GM18520 (cell line): ENCODE data around the gene BRIX1.
A peak's percentile ranks its signal among the peaks of the same experiment; 100 is the strongest.
"Not testable (repeated sequence)": the region's sequence is repeated elsewhere in the genome, so short reads cannot be mapped to it uniquely, and the experiment has no call there.

Source experiments
- ATAC-seq: cut with Tn5 transposase; IDR thresholded peaks from one replicate; pipeline ENCODE4 v1.9.1; 2021; ENCODE audit not compliant: unreplicated experiment

The BRIX1 gene

DNA sequence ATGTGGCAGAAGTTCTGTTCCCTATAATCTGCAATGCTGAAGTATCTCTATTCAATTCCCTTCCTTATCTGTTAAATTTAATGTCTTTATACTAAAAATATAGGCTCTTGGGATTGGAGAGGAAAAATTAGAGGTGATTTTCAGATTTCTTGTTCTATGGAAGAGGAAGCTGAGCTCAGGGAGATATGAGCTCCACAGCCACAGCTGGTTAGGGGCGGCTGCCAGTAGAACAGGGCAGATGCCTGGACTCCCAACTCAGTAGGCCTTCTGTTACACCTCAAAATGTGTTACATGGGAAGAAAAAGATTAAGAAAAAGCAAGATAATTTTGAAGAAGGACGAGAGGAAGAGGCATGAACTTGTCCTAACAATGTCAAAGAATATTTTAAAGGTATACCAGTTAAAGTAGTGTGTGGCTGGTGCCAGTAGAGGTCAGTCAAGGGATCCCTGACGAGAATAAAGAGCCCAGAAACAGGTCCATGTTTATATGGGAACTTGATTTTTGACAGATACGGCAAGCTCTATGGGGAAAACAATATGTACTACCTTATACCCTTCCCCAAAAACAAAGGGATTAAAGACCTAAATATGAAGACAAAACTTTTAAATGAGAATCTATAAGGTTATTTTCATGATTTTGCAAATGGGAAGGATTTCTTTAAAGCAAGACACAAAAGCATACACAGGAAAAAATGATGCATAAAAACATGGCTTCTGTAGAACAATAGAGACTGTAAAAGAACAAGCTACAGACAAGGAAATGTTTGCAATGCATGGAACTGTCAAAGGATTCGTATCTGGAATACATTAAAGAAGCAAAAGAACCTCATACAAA, 42.6 kb downstream of the BRIX1 start:
- ATAC-seq: no peak

- ATAC-seq: peak; percentile 83
These were observed 43.8 kb downstream of the BRIX1 start for GRCh38 chr5:34959323-34959722.

GRCh38 chr5:34967540-34967939, 52.0 kb downstream of the BRIX1 start:
- ATAC-seq: no peak

DNA sequence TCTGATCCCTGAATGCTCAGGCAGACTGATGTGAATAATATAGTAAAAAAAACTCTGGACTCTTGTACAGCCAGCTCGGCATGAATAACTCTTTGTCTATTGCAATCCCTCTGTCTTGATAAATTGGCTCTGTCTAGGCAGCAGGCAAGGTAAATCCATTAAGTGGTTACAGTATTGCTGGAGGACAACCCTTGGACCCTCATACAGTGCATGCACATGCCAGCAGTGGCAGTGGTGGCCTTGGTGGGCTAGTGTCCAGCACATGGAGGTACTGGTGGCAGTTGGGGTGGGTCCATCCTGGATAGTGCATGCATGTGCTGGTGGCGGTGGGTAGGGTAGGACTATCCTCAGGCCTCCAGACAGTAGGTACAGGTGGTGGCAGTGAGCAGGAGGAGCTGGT, 52.7 kb downstream of the BRIX1 start:
- ATAC-seq: no peak

DNA sequence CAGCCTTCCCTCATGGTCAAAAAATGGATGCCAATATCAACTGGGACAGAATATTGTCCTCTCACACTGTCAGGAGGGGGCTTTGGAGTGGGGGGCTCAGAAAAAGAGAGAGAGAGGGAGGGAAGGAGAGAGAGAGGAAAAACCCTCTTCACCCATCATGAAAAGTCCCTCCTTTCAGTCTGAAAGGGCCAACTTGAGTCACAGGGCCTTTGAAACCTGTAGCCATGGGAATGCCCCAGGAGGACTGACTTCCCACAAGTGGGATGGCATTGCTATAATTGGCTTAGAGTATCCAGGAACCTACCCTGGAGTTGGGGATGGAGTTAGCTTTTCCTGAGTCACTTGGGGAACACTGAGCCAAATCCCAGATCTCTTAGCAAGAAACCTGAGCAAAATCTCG, 55.0 kb downstream of the BRIX1 start:
- no peak for ATAC-seq

- not testable (repeated sequence) for ATAC-seq
These were observed 56.1 kb downstream of the BRIX1 start for GRCh38 chr5:34971655-34972054.
